ENCODE measurements around the gene PAK1IP1.

PAK1IP1 gene

DNA sequence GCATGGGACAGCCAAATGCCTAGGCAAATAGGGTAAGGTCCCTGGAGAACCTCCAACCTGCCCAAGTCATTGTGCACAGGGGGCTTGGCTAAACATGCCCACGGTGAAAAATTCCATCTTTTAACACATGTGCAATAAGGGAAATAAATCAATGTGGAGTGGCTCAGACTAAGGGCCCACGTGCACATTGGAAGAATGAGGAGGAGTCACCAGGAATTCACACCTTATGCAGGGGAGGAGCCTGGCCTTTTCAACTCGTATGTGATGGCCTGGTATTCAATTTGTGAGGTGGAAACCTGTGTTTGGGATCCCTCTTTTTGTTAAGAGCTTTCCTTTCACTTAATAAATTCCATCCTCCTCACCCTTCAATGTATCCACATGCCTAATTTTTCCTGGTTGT lies 13.0 kb upstream of the PAK1IP1 start:
- H3K9me2 ChIP-seq (replicated peaks; ENCODE audit: control insufficient read depth, low read length): no peaks in the 10 kb centered on the region
- no peaks in the 10 kb centered on the region for H3K36me3 ChIP-seq (ENCODE audit: control insufficient read depth, low read length)
- no peak overlapping the region for H3K27ac ChIP-seq (ENCODE audit: low read depth, low read length)
- no peak overlapping the region for H3K4me3 ChIP-seq (ENCODE audit: low read length)
- H3F3A ChIP-seq (ENCODE audit: control insufficient read depth, insufficient read depth): no peaks in the 10 kb centered on the region
- no peaks in the 10 kb centered on the region for H3K4me1 ChIP-seq (ENCODE audit: control insufficient read depth, low read length)
- H3K79me2 ChIP-seq (ENCODE audit: control insufficient read depth, low read length): no peaks in the 10 kb centered on the region
- 0 out of 2 replicates have a peak, but pooled peaks cover 4% of the 10 kb centered on the region for H3K9me3 ChIP-seq (ENCODE audit: control insufficient read depth, insufficient read depth, low read length)
- H3K27me3 ChIP-seq (ENCODE audit: control insufficient read depth, low read length): peaks cover 3% of the 10 kb centered on the region; the same call in 1 of the 2 replicates
- no peak for TF ChIP-seq EZH2phosphoT487 (IDR thresholded peaks at IDR 0.05; ENCODE audit: borderline replicate concordance, low read length)
- TF ChIP-seq CTCF (IDR thresholded peaks at IDR 0.05; ENCODE audit: low read depth, low read length, poor library complexity, severe bottlenecking): no peak
- H3K4me2 ChIP-seq (ENCODE audit: low read length): no peak overlapping the region
- H4K20me1 ChIP-seq (ENCODE audit: control insufficient read depth, insufficient read depth, low read depth, low read length): no peaks in the 10 kb centered on the region

GRCh38 chr6:10682355-10682988 lies 12.3 kb upstream of the PAK1IP1 start:
- no peaks in the 10 kb centered on the region for H4K20me1 ChIP-seq (ENCODE audit: control insufficient read depth, insufficient read depth, low read depth, low read length)
- H3F3A ChIP-seq (ENCODE audit: control insufficient read depth, insufficient read depth): no peaks in the 10 kb centered on the region
- no peak overlapping the region for H3K4me2 ChIP-seq (ENCODE audit: low read length)
- no peaks in the 10 kb centered on the region for H3K79me2 ChIP-seq (ENCODE audit: control insufficient read depth, low read length)
- H3K36me3 ChIP-seq (ENCODE audit: control insufficient read depth, low read length): no peaks in the 10 kb centered on the region
- H3K4me3 ChIP-seq (ENCODE audit: low read length): no peak overlapping the region
- TF ChIP-seq EZH2phosphoT487 (IDR thresholded peaks at IDR 0.05; ENCODE audit: borderline replicate concordance, low read length): no peak
- TF ChIP-seq CTCF (IDR thresholded peaks at IDR 0.05; ENCODE audit: low read depth, low read length, poor library complexity, severe bottlenecking): no peak
- H3K9me3 ChIP-seq (ENCODE audit: control insufficient read depth, insufficient read depth, low read length): 0 out of 2 replicates have a peak, but pooled peaks cover 4% of the 10 kb centered on the region
- peaks cover 6% of the 10 kb centered on the region; the same call in 1 of the 2 replicates for H3K27me3 ChIP-seq (ENCODE audit: control insufficient read depth, low read length)
- no peak overlapping the region for H3K27ac ChIP-seq (ENCODE audit: low read depth, low read length)
- no peaks in the 10 kb centered on the region for H3K9me2 ChIP-seq (replicated peaks; ENCODE audit: control insufficient read depth, low read length)
- H3K4me1 ChIP-seq (ENCODE audit: control insufficient read depth, low read length): no peaks in the 10 kb centered on the region

- Histone ChIP-seq H3K4me2 (ENCODE audit: low read length) (no peak overlapping the region), H4K20me1 (ENCODE audit: control insufficient read depth, insufficient read depth, low read depth, low read length) (no peaks in the 10 kb centered on the region), H3K9me2 (replicated peaks; ENCODE audit: control insufficient read depth, low read length) (no peaks in the 10 kb centered on the region), H3K9me3 (ENCODE audit: control insufficient read depth, insufficient read depth, low read length) (0 out of 2 replicates have a peak, but pooled peaks cover 4% of the 10 kb centered on the region), H3K4me1 (ENCODE audit: control insufficient read depth, low read length) (no peaks in the 10 kb centered on the region), H3K27me3 (ENCODE audit: control insufficient read depth, low read length) (peaks cover 6% of the 10 kb centered on the region; the same call in 1 of the 2 replicates), H3K4me3 (ENCODE audit: low read length) (no peak overlapping the region), H3K79me2 (ENCODE audit: control insufficient read depth, low read length) (no peaks in the 10 kb centered on the region), H3F3A (ENCODE audit: control insufficient read depth, insufficient read depth) (0 out of 2 replicates have a peak, but pooled peaks cover 3% of the 10 kb centered on the region), H3K36me3 (ENCODE audit: control insufficient read depth, low read length) (no peaks in the 10 kb centered on the region), H3K27ac (ENCODE audit: low read depth, low read length) (no peak overlapping the region)
- TF ChIP-seq CTCF (IDR thresholded peaks at IDR 0.05; ENCODE audit: low read depth, low read length, poor library complexity, severe bottlenecking): no peak
- TF ChIP-seq EZH2phosphoT487 (IDR thresholded peaks at IDR 0.05; ENCODE audit: borderline replicate concordance, low read length): no peak
These were observed 10.2 kb upstream of the PAK1IP1 start for GRCh38 chr6:10684618-10685017.
